Esophagus muscularis mucosa (tissue), 4 donors: ENCODE measurements around the gene WDR17. TPM values are rescaled to one million over a fixed set of nuclear protein-coding genes. Genes with fewer than 3 reads are reported as not detected.

Experiments used
- DNase-seq: peaks from one replicate; pipeline ENCODE4 v3.0.0-alpha.2; 2017; ENCODE audit errors: extremely low spot score
- H3K27ac ChIP-seq, 4 donors: fragments of 200-600 bp; sonication (generic); replicated peaks in 1 of 4; 1 replicate in 3 of 4; 2 replicates in 1 of 4; pipeline ENCODE4 v1.5.1; 2016 to 2019; ENCODE audit warnings: mild to moderate bottlenecking in 1 of 4
- H3K27me3 ChIP-seq, 4 donors: fragments of 200-600 bp; sonication (generic); one replicate each; pipeline versions ENCODE4 v1.5.1 to v1.6.0; 2016 to 2019
- H3K36me3 ChIP-seq, 4 donors: fragments of 200-600 bp; sonication (generic); one replicate each; pipeline ENCODE4 v1.5.1; 2016 to 2019
- H3K4me1 ChIP-seq, 4 donors: fragments of 200-600 bp; sonication (generic); one replicate each; pipeline ENCODE4 v1.5.1; 2016 to 2019
- H3K4me3 ChIP-seq, 4 donors: fragments of 200-600 bp; sonication (generic); 1 replicate in 2 of 4; 2 replicates in 2 of 4; pipeline ENCODE4 v1.5.1; 2016 to 2019; ENCODE audit warnings: mild to moderate bottlenecking in 4 of 4, moderate library complexity in 1 of 4
- H3K9me3 ChIP-seq, 4 donors: fragments of 200-600 bp; sonication (generic); 1 replicate in 3 of 4; 2 replicates in 1 of 4; pipeline ENCODE4 v1.5.1; 2016 to 2019
- CTCF ChIP-seq, 3 experiments: fragments of 200-600 bp in 2 of 3; fragments of 450-650 bp in 1 of 3; sonication (generic) in 2 of 3; IDR thresholded peaks; one replicate each; pipeline ENCODE4 v1.5.1; 2017 to 2019; ENCODE audit warnings: antibody characterized with exemption in 3 of 3, mild to moderate bottlenecking in 2 of 3, moderate library complexity in 1 of 3
- EP300 ChIP-seq: sonication (generic); formaldehyde crosslinking; IDR thresholded peaks from one replicate; pipeline ENCODE4 v1.6.1; 2017; ENCODE audit warnings: antibody characterized with exemption
- POLR2A ChIP-seq: fragments of 450-650 bp; IDR thresholded peaks from one replicate; pipeline ENCODE4 v1.6.1; 2017; ENCODE audit warnings: antibody characterized with exemption, moderate library complexity, mild to moderate bottlenecking, low read depth
- POLR2AphosphoS5 ChIP-seq, 2 donors: sonication (generic); formaldehyde crosslinking; IDR thresholded peaks; one replicate each; pipeline ENCODE4 v1.6.1; 2017; ENCODE audit warnings: antibody characterized with exemption in 2 of 2
- WGBS: methylation state at CpG from one replicate; pipeline ENCODE4 v1.1.5; 2018; 5-methylcytosine and 5-hydroxymethylcytosine counted together
- intact Hi-C: fragments of 100-400 bp; cut with DNase I; formaldehyde crosslinking; loops from one replicate; pipeline ENCODE4 v1.15.1; 2023
- total RNA-seq, 4 donors: library from RNA; depleted of rRNA; stranded (reverse); fragments of >200 nt; gene quantifications; one replicate each; pipeline versions ENCODE4 v1.1.0 to v1.2.1, GENCODE V29; 2016

Gene WDR17
- total RNA-seq, 4 donors from 2014 or later, result 2.8 to 4.8 (median 3.2) TPM

DNA sequence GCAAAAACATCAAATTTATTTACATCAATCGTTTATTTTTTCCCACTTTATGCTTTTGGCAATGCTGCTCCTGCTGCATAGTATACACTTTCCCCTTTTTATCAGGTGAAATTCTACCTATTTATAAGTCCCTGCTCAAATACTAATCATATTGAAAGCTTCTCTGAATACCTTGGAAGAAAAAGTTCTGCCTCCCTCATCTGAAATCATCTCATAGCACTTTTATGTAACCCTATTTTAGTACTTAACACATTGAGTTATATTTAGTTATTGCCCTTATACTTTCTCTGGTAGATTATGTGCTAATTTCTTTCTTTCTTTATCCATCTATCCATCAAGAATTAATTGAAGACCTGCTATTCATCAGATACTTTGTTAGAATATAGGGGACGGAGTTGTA is 1.1 kb upstream of the WDR17 start:
- no peaks in the 10 kb centered on the region for H3K27me3 ChIP-seq
- intact Hi-C loops, result no loop called here
- TF ChIP-seq CTCF (IDR thresholded peaks at IDR 0.05) (no peak), EP300 (no peak), POLR2A (no peak), POLR2AphosphoS5 (IDR thresholded peaks at IDR 0.05) (no peak)
- no peaks in the 10 kb centered on the region for H3K9me3 ChIP-seq
- no peaks in the 10 kb centered on the region for H3K36me3 ChIP-seq
- no peak overlapping the region for H3K27ac ChIP-seq
- WGBS, result 93% methylated on average over 2 of the region's 2 CpGs
- peaks cover 0 to 18% (median 15%) of the 10 kb centered on the region in 4 donors for H3K4me1 ChIP-seq
- no peak for DNase-seq
- H3K4me3 ChIP-seq, result no peak overlapping the region

- Histone ChIP-seq H3K36me3 (no peaks in the 10 kb centered on the region), H3K4me1 (peaks cover 0 to 18% (median 15%) of the 10 kb centered on the region in 4 donors), H3K27me3 (no peaks in the 10 kb centered on the region), H3K4me3 (peak overlapping the region in 2 of 4 donors; percentile 67 to 71), H3K27ac (no peak overlapping the region), H3K9me3 (no peaks in the 10 kb centered on the region)
- WGBS, result 81% methylated on average over 6 of the region's 6 CpGs
- TF ChIP-seq POLR2AphosphoS5 (IDR thresholded peaks at IDR 0.05) (no peak), POLR2A (no peak), EP300 (no peak), CTCF (IDR thresholded peaks at IDR 0.05) (no peak)
- DNase-seq, result no peak
- intact Hi-C loops, result no loop called here
These were observed 1.1 kb downstream of the WDR17 start for GRCh38 chr4:176066757-176067156.

DNA sequence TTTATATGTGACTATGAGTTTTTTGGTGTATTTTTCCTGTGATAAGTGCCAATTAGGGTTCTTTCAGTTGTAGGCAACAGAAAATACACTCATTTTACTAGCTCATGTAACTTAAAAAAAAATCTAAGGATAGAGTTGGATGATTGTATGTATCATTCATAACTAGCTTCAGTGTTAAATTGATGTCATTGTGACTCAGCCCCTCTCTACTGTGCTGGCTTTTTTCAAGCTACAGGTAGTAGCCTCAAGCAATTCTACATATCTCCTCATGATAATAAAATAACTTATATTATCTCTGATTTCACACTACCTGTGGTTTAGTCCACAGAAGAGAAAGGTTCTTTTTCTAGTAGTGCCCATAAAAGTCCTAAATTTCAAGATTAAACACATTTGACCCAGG is 11.9 kb downstream of the WDR17 start:
- intact Hi-C loops, result no loop called here
- DNase-seq, result no peak
- H3K4me3 ChIP-seq, result no peak overlapping the region
- H3K36me3 ChIP-seq, result no peaks in the 10 kb centered on the region
- H3K27ac ChIP-seq, result no peak overlapping the region
- H3K27me3 ChIP-seq, result no peaks in the 10 kb centered on the region
- TF ChIP-seq CTCF (IDR thresholded peaks at IDR 0.05), result no peak
- no peak for TF ChIP-seq POLR2AphosphoS5 (IDR thresholded peaks at IDR 0.05)
- no peak for TF ChIP-seq POLR2A
- TF ChIP-seq EP300, result no peak
- no peaks in the 10 kb centered on the region for H3K4me1 ChIP-seq
- no peaks in the 10 kb centered on the region for H3K9me3 ChIP-seq

GRCh38 chr4:176084769-176085168 is 19.1 kb downstream of the WDR17 start:
- WGBS, result 77% methylated on average over 2 of the region's 2 CpGs
- no peak overlapping the region for H3K27ac ChIP-seq
- H3K4me1 ChIP-seq, result no peaks in the 10 kb centered on the region
- intact Hi-C loops, result no loop called here
- DNase-seq, result no peak
- TF ChIP-seq POLR2AphosphoS5 (IDR thresholded peaks at IDR 0.05) (no peak), POLR2A (no peak), CTCF (IDR thresholded peaks at IDR 0.05) (no peak), EP300 (no peak)
- no peaks in the 10 kb centered on the region for H3K9me3 ChIP-seq
- H3K4me3 ChIP-seq, result no peak overlapping the region
- H3K27me3 ChIP-seq, result no peaks in the 10 kb centered on the region
- H3K36me3 ChIP-seq, result no peaks in the 10 kb centered on the region

DNA sequence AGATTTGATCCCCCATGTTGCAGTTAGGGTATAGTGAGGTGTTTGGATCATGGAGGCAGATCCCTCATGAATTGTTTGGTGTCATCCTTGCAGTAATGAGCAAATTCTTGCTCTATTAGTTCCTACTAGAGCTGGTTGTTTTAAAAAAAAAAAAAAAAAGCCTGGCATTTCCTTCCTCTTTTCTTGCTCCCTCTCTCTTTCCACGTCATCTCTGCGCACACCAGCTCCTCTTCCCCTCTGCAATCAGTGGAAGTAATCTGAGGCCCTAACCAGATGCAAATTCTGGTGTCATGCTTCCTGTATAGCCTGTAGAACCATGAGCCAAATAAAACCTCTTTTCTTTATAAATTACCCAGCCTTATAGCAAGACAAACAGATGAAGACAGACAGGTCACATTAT is 24.5 kb downstream of the WDR17 start:
- intact Hi-C loops, result no loop called here
- no peak for DNase-seq
- no peak for TF ChIP-seq POLR2A
- no peak for TF ChIP-seq CTCF (IDR thresholded peaks at IDR 0.05)
- no peak for TF ChIP-seq EP300
- TF ChIP-seq POLR2AphosphoS5 (IDR thresholded peaks at IDR 0.05), result no peak
- no peak overlapping the region for H3K4me3 ChIP-seq
- no peaks in the 10 kb centered on the region for H3K4me1 ChIP-seq
- no peaks in the 10 kb centered on the region for H3K36me3 ChIP-seq
- 88% methylated on average over 2 of the region's 2 CpGs for WGBS
- H3K27ac ChIP-seq, result no peak overlapping the region
- H3K9me3 ChIP-seq, result no peaks in the 10 kb centered on the region
- H3K27me3 ChIP-seq, result no peaks in the 10 kb centered on the region
